ENCODE results near the gene ENTR1.
A peak's percentile ranks its signal among the peaks of the same experiment; 100 is the strongest.

Gene ENTR1

GRCh38 chr9:136400038-136400834 is 10.2 kb downstream of the ENTR1 start, which contains the start of gene SNAPC4:
Gene SNAPC4 (minus strand): TSS chr9:136400170. CDS start chr9:136398428, 1,742 bp downstream.
- TF ChIP-seq RAD21 (IDR thresholded peaks at IDR 0.05; ENCODE audit: low read depth), result peak; percentile 69; the same call in 1 of the 2 replicates
- TF ChIP-seq REST (IDR thresholded peaks at IDR 0.05; ENCODE audit: low read depth), result no peak
- TF ChIP-seq CEBPB (IDR thresholded peaks at IDR 0.05), result no peak
- peak; percentile 92 for TF ChIP-seq ZBTB7A (IDR thresholded peaks at IDR 0.05; ENCODE audit: low read depth)
- TF ChIP-seq TAF1 (IDR thresholded peaks at IDR 0.05; ENCODE audit: low read depth), result peak; percentile 92
- peak; percentile 68 for TF ChIP-seq YY1 (IDR thresholded peaks at IDR 0.05; ENCODE audit: low read depth)
- peak; percentile 31; the same call in 1 of the 2 replicates for TF ChIP-seq MAX (IDR thresholded peaks at IDR 0.05)
- TF ChIP-seq EGR1 (IDR thresholded peaks at IDR 0.05), result no peak

- TF ChIP-seq TEAD4 (IDR thresholded peaks at IDR 0.05), result no peak
- TF ChIP-seq MAX (IDR thresholded peaks at IDR 0.05), result peak; percentile 56
- TF ChIP-seq RAD21 (IDR thresholded peaks at IDR 0.05; ENCODE audit: low read depth), result no peak
- no peak for TF ChIP-seq YY1 (IDR thresholded peaks at IDR 0.05; ENCODE audit: low read depth)
- TF ChIP-seq REST (IDR thresholded peaks at IDR 0.05; ENCODE audit: low read depth), result no peak
- TF ChIP-seq EP300 (IDR thresholded peaks at IDR 0.05; ENCODE audit: borderline replicate concordance), result no peak
Observed at GRCh38 chr9:136399176-136400037, 11.0 kb downstream of the ENTR1 start.

- TF ChIP-seq ZBTB7A (IDR thresholded peaks at IDR 0.05; ENCODE audit: low read depth) (no peak), EP300 (IDR thresholded peaks at IDR 0.05; ENCODE audit: borderline replicate concordance) (no peak), REST (IDR thresholded peaks at IDR 0.05; ENCODE audit: low read depth) (no peak), CEBPB (IDR thresholded peaks at IDR 0.05) (no peak)
Observed at GRCh38 chr9:136398286-136398685, 12.1 kb downstream of the ENTR1 start.

- TF ChIP-seq CREB1 (IDR thresholded peaks at IDR 0.05; ENCODE audit: low read depth), result no peak
Observed at GRCh38 chr9:136397643-136398042, 12.8 kb downstream of the ENTR1 start.

GRCh38 chr9:136396219-136396515 is 14.2 kb downstream of the ENTR1 start:
- TF ChIP-seq CREB1 (IDR thresholded peaks at IDR 0.05; ENCODE audit: low read depth) (no peak), EP300 (IDR thresholded peaks at IDR 0.05; ENCODE audit: borderline replicate concordance) (no peak), FOXM1 (IDR thresholded peaks at IDR 0.05; ENCODE audit: borderline replicate concordance, low read depth) (no peak), TEAD4 (IDR thresholded peaks at IDR 0.05) (no peak), REST (IDR thresholded peaks at IDR 0.05; ENCODE audit: low read depth) (no peak), YY1 (IDR thresholded peaks at IDR 0.05; ENCODE audit: low read depth) (no peak), USF1 (IDR thresholded peaks at IDR 0.05) (no peak), EGR1 (IDR thresholded peaks at IDR 0.05) (no peak), ZBTB7A (IDR thresholded peaks at IDR 0.05; ENCODE audit: low read depth) (no peak), TCF12 (IDR thresholded peaks at IDR 0.05; ENCODE audit: low read depth) (no peak), RAD21 (IDR thresholded peaks at IDR 0.05; ENCODE audit: low read depth) (no peak), MAX (IDR thresholded peaks at IDR 0.05) (no peak), NFIC (IDR thresholded peaks at IDR 0.05) (no peak), TAF1 (IDR thresholded peaks at IDR 0.05; ENCODE audit: low read depth) (no peak), CEBPB (IDR thresholded peaks at IDR 0.05) (no peak)

All from Ishikawa (cell line).